Prostate gland (tissue), 2 donors: Measurements from ENCODE around the gene PAX8. TPM values are rescaled to one million over a fixed set of nuclear protein-coding genes. Genes with fewer than 3 reads are reported as not detected.

Experiments used
- DNase-seq: peaks from one replicate; pipeline ENCODE4 v3.0.0-alpha.2; 2019; ENCODE audit warnings: low spot score
- H3K27ac ChIP-seq, 2 donors: fragments of 200-600 bp; sonication (generic); 2 replicates each; pipeline ENCODE4 v1.5.1; 2017 to 2019
- H3K27me3 ChIP-seq: fragments of 200-600 bp; sonication (generic); replicated peaks from 2 replicates; pipeline ENCODE4 v1.5.1; 2019; ENCODE audit not compliant: insufficient read depth
- H3K36me3 ChIP-seq, 2 donors: fragments of 200-600 bp; sonication (generic); 1 replicate in 1 of 2; 2 replicates in 1 of 2; pipeline versions ENCODE4 v1.5.1 to v1.8.1; 2017 to 2019
- H3K4me1 ChIP-seq: fragments of 200-600 bp; sonication (generic); replicated peaks from 2 replicates; pipeline ENCODE4 v1.5.1; 2019
- H3K4me3 ChIP-seq, 2 donors: fragments of 200-600 bp; sonication (generic); 2 replicates each; pipeline ENCODE4 v1.5.1; 2017 to 2019
- H3K9me3 ChIP-seq: fragments of 200-600 bp; sonication (generic); 2 replicates; pipeline ENCODE4 v1.5.1; 2017
- CTCF ChIP-seq, 4 experiments: fragments of 200-600 bp in 2 of 4; fragments of 450-650 bp in 2 of 4; sonication (generic) in 2 of 4; IDR thresholded peaks; 1 replicate in 3 of 4; 2 replicates in 1 of 4; pipeline ENCODE4 v1.5.1; 2016 to 2019; ENCODE audit warnings: antibody characterized with exemption in 4 of 4, mild to moderate bottlenecking in 2 of 4, moderate library complexity in 2 of 4
- POLR2A ChIP-seq: fragments of 450-650 bp; IDR thresholded peaks from one replicate; pipeline ENCODE4 v1.6.1; 2016; ENCODE audit warnings: antibody characterized with exemption, mild to moderate bottlenecking
- POLR2AphosphoS5 ChIP-seq: sonication (generic); formaldehyde crosslinking; IDR thresholded peaks from one replicate; pipeline ENCODE4 v1.6.1; 2017; ENCODE audit warnings: antibody characterized with exemption
- WGBS: methylation state at CpG from one replicate; pipeline ENCODE4 v1.1.5; 2018; 5-methylcytosine and 5-hydroxymethylcytosine counted together
- intact Hi-C: fragments of 100-400 bp; cut with DNase I; formaldehyde crosslinking; loops from one replicate; pipeline ENCODE4 v1.14.2; 2022
- total RNA-seq, 2 donors: library from RNA; depleted of rRNA; stranded (reverse); fragments of >200 nt; gene quantifications; one replicate each; pipeline ENCODE4 v1.1.0, GENCODE V29; 2016

Gene PAX8
- total RNA-seq, 2 donors from 2014 or later, result 1.0 to 3.8 TPM

DNA sequence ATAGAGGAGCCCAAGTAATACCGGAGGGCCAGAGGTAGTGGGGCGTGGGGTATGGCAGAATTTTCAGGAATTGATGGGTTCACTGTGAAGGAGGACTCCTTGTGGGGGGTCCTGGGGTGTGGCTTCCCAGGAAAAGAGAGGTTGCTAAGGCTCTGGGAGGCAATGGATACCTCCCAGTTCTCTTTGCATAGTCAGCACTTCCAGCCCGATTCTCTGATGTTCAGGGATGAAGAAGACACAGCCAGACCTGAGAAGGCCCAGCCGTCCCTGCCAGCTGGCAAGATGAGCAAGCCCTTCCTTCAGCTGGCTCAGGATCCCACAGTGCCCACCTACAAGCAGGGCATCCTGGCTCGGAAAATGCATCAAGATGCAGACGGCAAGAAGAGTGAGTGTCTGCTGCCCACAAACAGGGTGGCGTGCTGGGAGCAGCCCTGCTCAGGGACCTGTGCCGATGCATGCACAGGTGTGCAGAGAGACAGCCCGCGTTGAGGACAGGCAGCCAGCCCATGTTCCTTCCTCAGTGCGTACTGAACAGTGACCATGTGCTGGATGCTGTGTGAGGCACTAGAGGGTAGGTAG, 82.7 kb downstream of the PAX8 start:
- WGBS, result 89% methylated on average over 11 of the region's 11 CpGs
- no peaks in the 10 kb centered on the region for H3K36me3 ChIP-seq

GRCh38 chr2:113192459-113193100, 86.1 kb downstream of the PAX8 start:
- Histone ChIP-seq H3K36me3 (no peaks in the 10 kb centered on the region), H3K9me3 (no peaks in the 10 kb centered on the region), H3K27me3 (no peaks in the 10 kb centered on the region), H3K27ac (no peak overlapping the region), H3K4me1 (no peaks in the 10 kb centered on the region), H3K4me3 (no peak overlapping the region)
- 89% methylated on average over 7 of the region's 7 CpGs for WGBS
- no peak for DNase-seq
- TF ChIP-seq POLR2A, result no peak
- TF ChIP-seq CTCF (IDR thresholded peaks at IDR 0.05), result no peak
- TF ChIP-seq POLR2AphosphoS5, result no peak
- intact Hi-C loops, result no loop called here

More for the DNA sequence above, 82.7 kb downstream of the PAX8 start:
- intact Hi-C loops, result loop anchor here (5.0 kb wide), 2 partner anchors 51 to 59 kb away; no protein-coding TSS in a partner anchor
- no peak overlapping the region for H3K27ac ChIP-seq
- no peak for DNase-seq
- no peak for TF ChIP-seq POLR2AphosphoS5
- no peak for TF ChIP-seq POLR2A
- TF ChIP-seq CTCF (IDR thresholded peaks at IDR 0.05), result no peak
- H3K27me3 ChIP-seq, result no peaks in the 10 kb centered on the region
- peaks cover 3% of the 10 kb centered on the region for H3K4me1 ChIP-seq
- no peaks in the 10 kb centered on the region for H3K9me3 ChIP-seq
- no peak overlapping the region for H3K4me3 ChIP-seq

GRCh38 chr2:113190871-113191270, 87.8 kb downstream of the PAX8 start:
- TF ChIP-seq CTCF (IDR thresholded peaks at IDR 0.05), result no peak
- TF ChIP-seq POLR2A, result no peak
- no peak for TF ChIP-seq POLR2AphosphoS5
- WGBS, result 56% methylated on average over 1 of the region's 1 CpG
- Histone ChIP-seq H3K27ac (no peak overlapping the region), H3K9me3 (no peaks in the 10 kb centered on the region), H3K27me3 (no peaks in the 10 kb centered on the region), H3K36me3 (no peaks in the 10 kb centered on the region), H3K4me1 (no peaks in the 10 kb centered on the region), H3K4me3 (no peak overlapping the region)
- no peak for DNase-seq
- intact Hi-C loops, result no loop called here

DNA sequence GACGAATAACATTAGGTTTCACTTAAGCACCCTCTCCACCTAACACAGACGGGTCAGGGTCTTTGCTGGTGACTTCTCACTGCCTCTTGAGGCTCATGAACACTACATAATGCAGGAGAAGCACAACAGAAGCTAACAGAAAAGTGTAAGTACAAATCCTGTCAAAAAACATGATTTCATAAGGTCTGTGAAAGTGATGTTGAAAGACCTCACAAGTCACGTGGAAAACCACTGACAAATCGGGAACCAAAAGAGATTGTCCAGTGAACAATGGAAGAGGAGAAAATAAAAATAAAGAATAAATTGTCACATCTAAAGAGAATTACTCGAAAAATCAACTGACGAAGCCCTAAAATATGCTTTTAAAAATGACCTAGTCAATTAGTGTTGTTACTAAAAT, 91.0 kb downstream of the PAX8 start:
- no peak overlapping the region for H3K27ac ChIP-seq
- H3K27me3 ChIP-seq, result no peaks in the 10 kb centered on the region
- no peaks in the 10 kb centered on the region for H3K9me3 ChIP-seq
- intact Hi-C loops, result no loop called here
- no peaks in the 10 kb centered on the region for H3K36me3 ChIP-seq
- no peak for TF ChIP-seq POLR2A
- no peak for TF ChIP-seq POLR2AphosphoS5
- no peak for TF ChIP-seq CTCF (IDR thresholded peaks at IDR 0.05)
- 85% methylated on average over 6 of the region's 6 CpGs for WGBS
- H3K4me3 ChIP-seq, result no peak overlapping the region
- H3K4me1 ChIP-seq, result no peaks in the 10 kb centered on the region
- no peak for DNase-seq

DNA sequence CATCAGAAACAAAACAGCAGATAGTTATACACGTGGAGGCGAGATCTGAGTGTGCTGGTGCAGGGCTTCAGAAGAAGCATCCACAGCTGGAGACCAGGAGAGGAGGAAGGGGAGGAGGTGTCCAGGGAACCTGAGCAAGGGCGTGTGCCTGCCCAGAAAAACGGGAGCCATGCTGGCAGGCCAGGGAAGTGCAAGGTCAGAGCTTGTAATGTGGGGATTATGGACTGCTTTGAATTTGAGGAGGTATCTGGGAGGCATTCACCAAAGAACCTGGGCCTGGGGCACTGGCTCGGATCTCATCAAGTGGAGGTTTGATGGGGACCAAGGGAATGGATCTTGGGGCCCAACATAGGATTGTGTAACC, 92.3 kb downstream of the PAX8 start:
- intact Hi-C loops, result no loop called here
- Histone ChIP-seq H3K4me3 (no peak overlapping the region), H3K4me1 (no peaks in the 10 kb centered on the region), H3K36me3 (no peaks in the 10 kb centered on the region), H3K9me3 (no peaks in the 10 kb centered on the region), H3K27me3 (no peaks in the 10 kb centered on the region), H3K27ac (no peak overlapping the region)
- no peak for DNase-seq
- WGBS, result 89% methylated on average over 5 of the region's 5 CpGs
- TF ChIP-seq POLR2AphosphoS5 (no peak), CTCF (IDR thresholded peaks at IDR 0.05) (no peak), POLR2A (no peak)
